Natural killer cell (primary cell): ENCODE data around the gene DUSP10. TPM values are rescaled to one million over a fixed set of nuclear protein-coding genes. Genes with fewer than 3 reads are reported as not detected.
A peak's percentile ranks its signal among the peaks of the same experiment; 100 is the strongest.

ENCODE experiments used
- ATAC-seq, 3 donors: fragments of 150-1000 bp in 2 of 3; fragments of 200-7000 bp in 1 of 3; cut with Tn5 transposase; 1 replicate in 1 of 3; 2 replicates in 2 of 3; pipeline ENCODE4 v1.10.0; 2021; ENCODE audit warnings: mild to moderate bottlenecking in 2 of 3, moderate library complexity in 2 of 3
- DNase-seq, 2 donors: peaks; one replicate each; pipeline versions ENCODE4 v3.0.0 to v3.0.0-alpha.2; 2013 to 2021; ENCODE audit warnings: mixed read lengths in 1 of 2
- H3K27ac ChIP-seq: one replicate; pipeline ENCODE4 v1.5.1; 2013; ENCODE audit warnings: mild to moderate bottlenecking, low read length
- H3K27me3 ChIP-seq: one replicate; pipeline ENCODE4 v1.6.1; 2013; ENCODE audit warnings: low read length; ENCODE audit not compliant: control insufficient read depth, insufficient read depth
- H3K36me3 ChIP-seq: one replicate; pipeline ENCODE4 v1.6.1; 2013; ENCODE audit warnings: low read length; ENCODE audit not compliant: control insufficient read depth, insufficient read depth
- H3K4me1 ChIP-seq: one replicate; pipeline ENCODE4 v1.6.1; 2013; ENCODE audit warnings: low read length; ENCODE audit not compliant: control insufficient read depth, insufficient read depth
- H3K4me3 ChIP-seq: one replicate; pipeline ENCODE4 v1.5.1; 2013; ENCODE audit warnings: low read length
- H3K9me3 ChIP-seq: one replicate; pipeline ENCODE4 v1.6.1; 2013; ENCODE audit warnings: low read length; ENCODE audit not compliant: control insufficient read depth, insufficient read depth
- H3K27ac Mint-ChIP-seq, 2 donors: one replicate each; pipeline ENCODE4 v1.8.0; 2022; ENCODE audit warnings: mild to moderate bottlenecking in 2 of 2, mixed read lengths in 2 of 2, moderate library complexity in 1 of 2
- H3K27me3 Mint-ChIP-seq, 2 donors: one replicate each; pipeline ENCODE4 v1.8.0; 2022; ENCODE audit warnings: low read depth in 2 of 2, mixed read lengths in 2 of 2
- H3K36me3 Mint-ChIP-seq: one replicate; pipeline ENCODE4 v1.8.0; 2022; ENCODE audit warnings: mixed read lengths
- H3K4me1 Mint-ChIP-seq, 2 donors: one replicate each; pipeline ENCODE4 v1.8.0; 2022; ENCODE audit warnings: mixed read lengths in 2 of 2
- H3K4me3 Mint-ChIP-seq: one replicate; pipeline ENCODE4 v1.8.0; 2022; ENCODE audit warnings: mild to moderate bottlenecking, moderate library complexity, mixed read lengths
- H3K9me3 Mint-ChIP-seq, 2 donors: one replicate each; pipeline ENCODE4 v1.8.0; 2022; ENCODE audit warnings: mixed read lengths in 2 of 2
- WGBS: methylation state at CpG from one replicate; pipeline ENCODE4 v1.1.7; 2013; ENCODE audit warnings: missing lambda C conversion rate; ENCODE audit not compliant: insufficient coverage; 5-methylcytosine and 5-hydroxymethylcytosine counted together
- intact Hi-C: fragments of 100-400 bp; cut with micrococcal nuclease; formaldehyde crosslinking; loops from one replicate; pipeline ENCODE4 v1.14.2; 2022
- total RNA-seq, 4 donors: library from RNA; stranded (reverse); fragments of 120-200 nt in 1 of 4; gene quantifications; one replicate each; pipeline versions ENCODE4 v1.2.3 to v1.2.4, GENCODE V29; 2013 to 2022
- TF ChIP-seq, protein P1 (sequence below): fragments of 200-600 bp; IDR thresholded peaks from one replicate; pipeline ENCODE4 v1.8.0; 2022; ENCODE audit warnings: antibody characterized with exemption

Gene DUSP10
- total RNA-seq, 3 donors from 2014 or later (not counting 1 experiment from before 2014, with no cell fraction given): 109 to 231 (median 210) TPM

DNA sequence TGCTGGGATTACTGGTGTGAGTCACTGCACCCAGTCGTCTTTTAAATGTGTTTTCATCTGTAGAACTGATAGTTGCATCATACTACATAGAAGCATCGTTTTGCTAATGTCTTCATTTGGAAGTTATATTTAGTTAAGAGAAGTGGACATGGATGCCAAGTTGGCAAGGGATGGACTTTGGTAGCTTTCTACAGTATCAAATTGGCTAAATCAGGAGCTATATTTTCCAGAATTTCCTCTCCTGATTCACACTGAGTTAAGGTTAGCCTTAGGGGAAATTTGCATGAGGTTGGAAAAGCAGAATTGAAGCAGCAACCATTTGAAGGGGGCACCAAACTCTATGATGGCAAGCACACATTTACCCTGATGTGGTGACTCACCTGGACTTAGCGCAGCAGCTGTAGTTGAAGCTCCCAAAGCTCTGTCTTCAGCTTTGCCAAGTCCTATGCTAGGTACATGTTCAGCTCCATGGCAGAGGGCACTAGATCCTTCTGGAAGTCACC lies 43.9 kb downstream of the DUSP10 start:
- no peaks in the 10 kb centered on the region for H3K27me3 Mint-ChIP-seq
- Histone ChIP-seq H3K4me3 (no peak overlapping the region), H3K9me3 (no peaks in the 10 kb centered on the region), H3K4me1 (peaks cover 13% of the 10 kb centered on the region), H3K27ac (no peak overlapping the region), H3K27me3 (no peaks in the 10 kb centered on the region), H3K36me3 (peaks cover 20% of the 10 kb centered on the region)
- peaks cover 13% of the 10 kb centered on the region for H3K36me3 Mint-ChIP-seq
- 73% methylated on average over 3 of the region's 3 CpGs for WGBS
- DNase-seq: no peak
- no peaks in the 10 kb centered on the region for H3K9me3 Mint-ChIP-seq
- H3K4me1 Mint-ChIP-seq: peaks cover 18 to 24% of the 10 kb centered on the region in 2 donors
- intact Hi-C loops: no loop called here
- peak in 2 of 3 donors; percentile 14 to 21 for ATAC-seq
- H3K4me3 Mint-ChIP-seq: no peak overlapping the region
- TF ChIP-seq, protein P1, sequence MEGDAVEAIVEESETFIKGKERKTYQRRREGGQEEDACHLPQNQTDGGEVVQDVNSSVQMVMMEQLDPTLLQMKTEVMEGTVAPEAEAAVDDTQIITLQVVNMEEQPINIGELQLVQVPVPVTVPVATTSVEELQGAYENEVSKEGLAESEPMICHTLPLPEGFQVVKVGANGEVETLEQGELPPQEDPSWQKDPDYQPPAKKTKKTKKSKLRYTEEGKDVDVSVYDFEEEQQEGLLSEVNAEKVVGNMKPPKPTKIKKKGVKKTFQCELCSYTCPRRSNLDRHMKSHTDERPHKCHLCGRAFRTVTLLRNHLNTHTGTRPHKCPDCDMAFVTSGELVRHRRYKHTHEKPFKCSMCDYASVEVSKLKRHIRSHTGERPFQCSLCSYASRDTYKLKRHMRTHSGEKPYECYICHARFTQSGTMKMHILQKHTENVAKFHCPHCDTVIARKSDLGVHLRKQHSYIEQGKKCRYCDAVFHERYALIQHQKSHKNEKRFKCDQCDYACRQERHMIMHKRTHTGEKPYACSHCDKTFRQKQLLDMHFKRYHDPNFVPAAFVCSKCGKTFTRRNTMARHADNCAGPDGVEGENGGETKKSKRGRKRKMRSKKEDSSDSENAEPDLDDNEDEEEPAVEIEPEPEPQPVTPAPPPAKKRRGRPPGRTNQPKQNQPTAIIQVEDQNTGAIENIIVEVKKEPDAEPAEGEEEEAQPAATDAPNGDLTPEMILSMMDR: no peak
- H3K27ac Mint-ChIP-seq: peak overlapping the region; percentile 2 to 52

DNA sequence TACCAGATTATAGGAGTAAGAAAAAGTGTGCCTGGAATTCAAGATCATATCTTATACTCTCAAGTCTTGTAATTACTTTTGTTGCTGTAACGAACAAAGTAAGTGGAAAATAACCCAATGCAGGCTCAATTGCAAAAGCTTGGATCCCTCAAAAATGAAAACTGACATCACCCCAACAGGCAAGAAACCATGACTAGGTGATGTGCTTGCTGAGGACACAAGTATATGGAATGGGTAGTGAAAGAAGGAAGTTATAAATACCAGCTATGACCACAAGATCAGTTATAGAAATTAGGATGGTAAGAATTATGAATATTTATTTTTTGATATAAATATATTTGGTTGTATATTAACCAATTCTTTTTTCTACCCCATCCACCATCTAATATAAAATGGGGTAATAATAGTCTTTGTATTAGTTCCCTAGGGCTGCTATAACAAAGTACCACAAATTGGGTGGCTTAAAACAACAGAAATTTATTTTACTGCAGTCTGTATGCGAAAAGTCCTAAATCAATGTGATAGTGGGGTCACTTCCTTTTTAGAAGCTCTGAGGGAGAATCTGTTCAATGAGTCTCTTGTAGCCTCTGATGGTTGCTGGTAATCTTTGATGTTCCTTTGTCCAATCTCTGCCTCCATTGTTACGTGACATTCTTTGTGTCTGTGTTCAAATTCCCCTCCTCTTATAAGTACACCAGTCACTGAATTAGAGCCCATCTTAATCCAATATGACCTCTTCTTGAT lies 45.0 kb downstream of the DUSP10 start:
- Mint-ChIP-seq H3K36me3 (peaks cover 6% of the 10 kb centered on the region), H3K4me3 (peak overlapping the region; percentile 8), H3K27me3 (no peaks in the 10 kb centered on the region), H3K4me1 (peaks cover 23% of the 10 kb centered on the region in 2 donors), H3K9me3 (no peaks in the 10 kb centered on the region), H3K27ac (peak overlapping the region in 1 of 2 donors; percentile 43)
- peaks cover 13% of the 10 kb centered on the region for H3K4me1 ChIP-seq
- peaks cover 9% of the 10 kb centered on the region for H3K36me3 ChIP-seq
- H3K27ac ChIP-seq: no peak overlapping the region
- intact Hi-C loops: no loop called here
- TF ChIP-seq, protein P1: no peak
- H3K27me3 ChIP-seq: no peaks in the 10 kb centered on the region
- H3K4me3 ChIP-seq: no peak overlapping the region
- ATAC-seq: no peak
- WGBS: 93% methylated on average over 3 of the region's 3 CpGs
- no peaks in the 10 kb centered on the region for H3K9me3 ChIP-seq
- no peak for DNase-seq

DNA sequence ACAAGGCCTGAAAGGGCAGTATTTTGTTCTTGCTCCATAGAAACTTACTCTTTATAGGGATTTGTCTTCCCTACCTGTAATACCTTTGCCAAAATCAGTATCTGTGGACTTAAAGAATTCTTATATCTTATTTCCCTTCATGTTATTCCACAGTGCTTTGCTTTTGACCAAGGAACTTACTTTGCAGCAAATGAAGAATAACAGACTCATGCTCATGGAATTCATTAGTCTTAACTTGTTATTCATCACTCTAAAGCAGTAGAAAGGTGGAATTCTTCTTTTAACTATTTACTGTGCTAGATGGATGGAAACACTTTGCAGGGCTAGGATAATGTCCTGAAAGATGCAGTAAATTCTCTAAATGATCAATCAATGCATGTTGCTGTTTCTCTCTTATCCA lies 45.9 kb downstream of the DUSP10 start:
- Mint-ChIP-seq H3K4me1 (peaks cover 20 to 23% of the 10 kb centered on the region in 2 donors), H3K9me3 (no peaks in the 10 kb centered on the region), H3K27ac (peak overlapping the region in 1 of 2 donors; percentile 43), H3K27me3 (no peaks in the 10 kb centered on the region), H3K36me3 (no peaks in the 10 kb centered on the region), H3K4me3 (no peak overlapping the region)
- Histone ChIP-seq H3K36me3 (peaks cover 4% of the 10 kb centered on the region), H3K4me3 (no peak overlapping the region), H3K27me3 (no peaks in the 10 kb centered on the region), H3K9me3 (no peaks in the 10 kb centered on the region), H3K27ac (no peak overlapping the region), H3K4me1 (peaks cover 13% of the 10 kb centered on the region)
- ATAC-seq (no peak), DNase-seq (no peak)
- TF ChIP-seq, protein P1: no peak
- intact Hi-C loops: no loop called here
